ENCODE results near the gene KRTAP4-11.
"Not testable (repeated sequence)": the region's sequence is repeated elsewhere in the genome, so short reads cannot be mapped to it uniquely, and the experiment has no call there.

DNA sequence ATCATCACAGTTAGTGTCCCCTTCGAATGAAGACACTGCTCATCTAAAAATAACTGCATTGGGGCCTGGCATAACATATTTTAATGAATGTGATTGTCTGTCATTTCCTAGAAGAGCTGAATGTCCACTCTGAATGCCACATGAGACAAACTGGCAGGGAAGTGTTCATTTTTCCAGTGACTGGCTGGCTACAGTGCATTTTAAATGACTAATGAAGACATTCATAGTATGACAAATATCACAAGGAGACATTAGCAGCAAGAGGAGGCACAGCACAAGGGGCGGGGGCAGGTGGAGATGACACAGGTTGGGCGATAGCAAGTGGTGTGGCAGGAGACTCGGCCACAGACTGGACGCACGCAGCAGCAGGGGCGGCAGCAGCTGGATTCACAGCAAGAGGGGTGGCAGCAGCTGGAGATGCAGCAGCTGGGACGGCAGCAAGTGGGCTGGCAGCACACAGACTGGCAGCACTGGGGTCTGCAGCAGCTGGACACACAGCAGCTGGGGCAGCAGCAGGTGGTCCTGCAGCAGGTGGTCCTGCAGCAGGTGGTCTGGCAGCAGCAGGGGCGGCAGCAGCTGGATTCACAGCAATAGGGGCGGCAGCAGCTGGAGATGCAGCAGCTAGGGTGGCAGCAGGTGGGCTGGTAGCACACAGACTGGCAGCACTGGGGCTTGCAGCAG lies 30.9 kb upstream of the KRTAP4-11 start:
- TF ChIP-seq POLR2A, TAF1 (IDR thresholded peaks at IDR 0.05; ENCODE audit: low read depth, low read length): not testable (repeated sequence)

Measured in GM12891 (cell line).